ENCODE measurements around the gene PHLDA2. TPM values are rescaled to one million over a fixed set of nuclear protein-coding genes. Genes with fewer than 3 reads are reported as not detected.

The PHLDA2 gene
- total and polyA plus RNA-seq, 2 donors from 2014 or later: 9.0 to 19.7 TPM

DNA sequence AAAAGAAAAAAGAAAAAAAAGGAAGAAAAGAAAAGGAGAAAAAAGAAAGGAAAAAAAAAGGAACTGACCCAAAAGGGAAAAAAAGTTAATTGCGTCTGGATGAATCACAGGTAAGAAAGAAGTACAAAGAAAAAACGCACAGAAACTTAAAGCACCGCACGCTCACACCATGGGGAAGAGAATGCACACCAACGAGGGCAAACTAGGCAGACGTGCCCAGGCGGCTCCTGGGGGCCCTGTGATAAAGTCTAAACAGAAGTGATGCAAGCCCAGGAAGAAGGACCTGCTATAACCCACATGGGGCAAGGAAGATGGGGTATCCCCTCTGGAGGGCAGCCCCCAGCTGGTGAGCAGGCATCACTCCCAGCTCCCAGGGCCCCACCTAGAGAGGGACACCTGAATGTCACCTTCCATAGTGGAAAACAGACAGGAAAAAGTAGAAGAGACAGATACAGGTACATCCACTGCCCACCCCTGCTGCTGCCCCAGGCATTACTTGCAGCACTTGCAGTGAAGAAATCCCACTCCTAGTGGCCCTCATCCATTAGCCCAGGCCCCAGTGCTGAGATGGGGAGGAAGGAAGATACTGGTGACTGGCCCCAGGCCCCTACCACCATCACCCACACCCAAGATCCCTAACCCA lies 34.0 kb upstream of the PHLDA2 start:
- Histone ChIP-seq H3K27ac (ENCODE audit: low read depth in 2 of 2, low read length in 2 of 2) (no peak overlapping the region), H3K4me3 (ENCODE audit: low read length in 3 of 3) (no peak overlapping the region), H3K36me3 (ENCODE audit: control insufficient read depth in 2 of 3, insufficient read depth in 3 of 3, low read length in 3 of 3) (peaks cover 2 to 63% (median 48%) of the 10 kb centered on the region in 3 donors), H3K27me3 (ENCODE audit: control insufficient read depth, insufficient read depth, low read length) (no peaks in the 10 kb centered on the region), H3K9me3 (ENCODE audit: control insufficient read depth in 2 of 3, insufficient read depth in 1 of 3, low read length in 3 of 3) (no peaks in the 10 kb centered on the region), H3K9ac (ENCODE audit: low read length in 3 of 3) (no peak overlapping the region), H3K4me1 (ENCODE audit: control insufficient read depth in 2 of 3, insufficient read depth in 2 of 3, low read depth in 1 of 3, low read length in 3 of 3) (no peaks in the 10 kb centered on the region)
- no peak for FAIRE-seq
- TF ChIP-seq, protein P1, sequence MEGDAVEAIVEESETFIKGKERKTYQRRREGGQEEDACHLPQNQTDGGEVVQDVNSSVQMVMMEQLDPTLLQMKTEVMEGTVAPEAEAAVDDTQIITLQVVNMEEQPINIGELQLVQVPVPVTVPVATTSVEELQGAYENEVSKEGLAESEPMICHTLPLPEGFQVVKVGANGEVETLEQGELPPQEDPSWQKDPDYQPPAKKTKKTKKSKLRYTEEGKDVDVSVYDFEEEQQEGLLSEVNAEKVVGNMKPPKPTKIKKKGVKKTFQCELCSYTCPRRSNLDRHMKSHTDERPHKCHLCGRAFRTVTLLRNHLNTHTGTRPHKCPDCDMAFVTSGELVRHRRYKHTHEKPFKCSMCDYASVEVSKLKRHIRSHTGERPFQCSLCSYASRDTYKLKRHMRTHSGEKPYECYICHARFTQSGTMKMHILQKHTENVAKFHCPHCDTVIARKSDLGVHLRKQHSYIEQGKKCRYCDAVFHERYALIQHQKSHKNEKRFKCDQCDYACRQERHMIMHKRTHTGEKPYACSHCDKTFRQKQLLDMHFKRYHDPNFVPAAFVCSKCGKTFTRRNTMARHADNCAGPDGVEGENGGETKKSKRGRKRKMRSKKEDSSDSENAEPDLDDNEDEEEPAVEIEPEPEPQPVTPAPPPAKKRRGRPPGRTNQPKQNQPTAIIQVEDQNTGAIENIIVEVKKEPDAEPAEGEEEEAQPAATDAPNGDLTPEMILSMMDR (IDR thresholded peaks at IDR 0.05; ENCODE audit: borderline replicate concordance, extremely low read depth, insufficient read depth): no peak
- intact Hi-C loops (cut with DNase I): no loop called here
- no peak for DNase-seq

DNA sequence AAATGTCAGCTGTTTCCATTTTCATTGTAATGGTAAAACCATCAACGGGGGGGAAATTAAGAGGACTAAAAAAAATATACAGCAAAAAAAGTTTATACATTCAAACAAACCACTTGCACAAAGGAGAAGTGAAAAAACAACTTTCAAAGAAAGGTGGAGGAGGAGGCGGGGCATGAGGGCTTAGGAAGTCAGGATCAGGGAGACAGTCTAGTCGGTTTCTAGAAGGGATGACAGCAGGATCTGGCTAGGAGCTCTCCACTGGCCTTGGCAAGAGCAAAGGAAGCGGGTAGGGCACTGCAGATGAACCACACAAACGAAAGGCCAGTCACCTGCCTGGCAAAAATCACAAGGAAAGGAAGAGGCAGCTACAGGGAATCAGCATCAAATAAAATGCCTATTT lies 31.9 kb upstream of the PHLDA2 start:
- intact Hi-C loops (cut with DNase I): no loop called here
- Histone ChIP-seq H3K27ac (ENCODE audit: low read depth in 2 of 2, low read length in 2 of 2) (no peak overlapping the region), H3K4me1 (ENCODE audit: control insufficient read depth in 2 of 3, insufficient read depth in 2 of 3, low read depth in 1 of 3, low read length in 3 of 3) (peaks cover 0 to 5% (median 0%) of the 10 kb centered on the region in 3 donors), H3K36me3 (ENCODE audit: control insufficient read depth in 2 of 3, insufficient read depth in 3 of 3, low read length in 3 of 3) (peaks cover 5 to 64% (median 40%) of the 10 kb centered on the region in 3 donors), H3K4me3 (ENCODE audit: low read length in 3 of 3) (no peak overlapping the region), H3K9ac (ENCODE audit: low read length in 3 of 3) (no peak overlapping the region), H3K27me3 (ENCODE audit: control insufficient read depth, insufficient read depth, low read length) (no peaks in the 10 kb centered on the region), H3K9me3 (ENCODE audit: control insufficient read depth in 2 of 3, insufficient read depth in 1 of 3, low read length in 3 of 3) (no peaks in the 10 kb centered on the region)
- no peak for DNase-seq
- FAIRE-seq: no peak
- TF ChIP-seq, protein P1 (IDR thresholded peaks at IDR 0.05; ENCODE audit: borderline replicate concordance, extremely low read depth, insufficient read depth): no peak

DNA sequence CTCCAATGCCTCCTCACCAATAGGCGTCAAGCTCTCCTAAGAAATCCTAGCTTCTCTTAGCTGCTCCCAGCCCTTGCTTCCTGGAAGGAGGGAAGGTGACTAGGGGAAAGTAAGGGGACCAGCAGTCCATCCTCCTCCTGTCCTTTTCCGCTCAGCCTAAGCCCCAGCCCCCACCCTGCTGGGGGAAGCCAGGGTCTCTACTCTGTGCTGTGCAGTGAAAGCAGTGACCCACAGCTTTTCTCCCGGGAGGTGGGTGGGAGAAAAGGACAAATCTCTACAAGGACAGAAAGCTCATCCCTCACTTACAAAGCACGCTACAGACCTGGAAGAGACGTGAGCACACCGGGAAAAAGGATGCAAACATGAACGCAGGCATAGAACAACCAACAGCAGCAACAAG lies 30.9 kb upstream of the PHLDA2 start:
- no peak for FAIRE-seq
- Histone ChIP-seq H3K9me3 (ENCODE audit: control insufficient read depth in 2 of 3, insufficient read depth in 1 of 3, low read length in 3 of 3) (no peaks in the 10 kb centered on the region), H3K27me3 (ENCODE audit: control insufficient read depth, insufficient read depth, low read length) (no peaks in the 10 kb centered on the region), H3K9ac (ENCODE audit: low read length in 3 of 3) (no peak overlapping the region), H3K4me3 (ENCODE audit: low read length in 3 of 3) (no peak overlapping the region), H3K36me3 (ENCODE audit: control insufficient read depth in 2 of 3, insufficient read depth in 3 of 3, low read length in 3 of 3) (peaks cover 5 to 56% (median 34%) of the 10 kb centered on the region in 3 donors), H3K4me1 (ENCODE audit: control insufficient read depth in 2 of 3, insufficient read depth in 2 of 3, low read depth in 1 of 3, low read length in 3 of 3) (peaks cover 0 to 8% (median 5%) of the 10 kb centered on the region in 3 donors), H3K27ac (ENCODE audit: low read depth in 2 of 2, low read length in 2 of 2) (no peak overlapping the region)
- TF ChIP-seq, protein P1 (IDR thresholded peaks at IDR 0.05; ENCODE audit: borderline replicate concordance, extremely low read depth, insufficient read depth): no peak
- intact Hi-C loops (cut with DNase I): no loop called here
- DNase-seq: no peak
